Natural killer cell (primary cell): ENCODE data around the gene OR1S1. TPM values are rescaled to one million over a fixed set of nuclear protein-coding genes. Genes with fewer than 3 reads are reported as not detected.

Experiments used
- ATAC-seq, 3 donors: fragments of 150-1000 bp in 2 of 3; fragments of 200-7000 bp in 1 of 3; cut with Tn5 transposase; 1 replicate in 1 of 3; 2 replicates in 2 of 3; pipeline ENCODE4 v1.10.0; 2021; ENCODE audit warnings: mild to moderate bottlenecking in 2 of 3, moderate library complexity in 2 of 3
- DNase-seq, 2 donors: peaks; one replicate each; pipeline versions ENCODE4 v3.0.0 to v3.0.0-alpha.2; 2013 to 2021; ENCODE audit warnings: mixed read lengths in 1 of 2
- H3K27ac ChIP-seq: one replicate; pipeline ENCODE4 v1.5.1; 2013; ENCODE audit warnings: mild to moderate bottlenecking, low read length
- H3K27me3 ChIP-seq: one replicate; pipeline ENCODE4 v1.6.1; 2013; ENCODE audit warnings: low read length; ENCODE audit not compliant: control insufficient read depth, insufficient read depth
- H3K36me3 ChIP-seq: one replicate; pipeline ENCODE4 v1.6.1; 2013; ENCODE audit warnings: low read length; ENCODE audit not compliant: control insufficient read depth, insufficient read depth
- H3K4me1 ChIP-seq: one replicate; pipeline ENCODE4 v1.6.1; 2013; ENCODE audit warnings: low read length; ENCODE audit not compliant: control insufficient read depth, insufficient read depth
- H3K4me3 ChIP-seq: one replicate; pipeline ENCODE4 v1.5.1; 2013; ENCODE audit warnings: low read length
- H3K9me3 ChIP-seq: one replicate; pipeline ENCODE4 v1.6.1; 2013; ENCODE audit warnings: low read length; ENCODE audit not compliant: control insufficient read depth, insufficient read depth
- H3K27ac Mint-ChIP-seq, 2 donors: one replicate each; pipeline ENCODE4 v1.8.0; 2022; ENCODE audit warnings: mild to moderate bottlenecking in 2 of 2, mixed read lengths in 2 of 2, moderate library complexity in 1 of 2
- H3K27me3 Mint-ChIP-seq, 2 donors: one replicate each; pipeline ENCODE4 v1.8.0; 2022; ENCODE audit warnings: low read depth in 2 of 2, mixed read lengths in 2 of 2
- H3K36me3 Mint-ChIP-seq: one replicate; pipeline ENCODE4 v1.8.0; 2022; ENCODE audit warnings: mixed read lengths
- H3K4me1 Mint-ChIP-seq, 2 donors: one replicate each; pipeline ENCODE4 v1.8.0; 2022; ENCODE audit warnings: mixed read lengths in 2 of 2
- H3K4me3 Mint-ChIP-seq: one replicate; pipeline ENCODE4 v1.8.0; 2022; ENCODE audit warnings: mild to moderate bottlenecking, moderate library complexity, mixed read lengths
- H3K9me3 Mint-ChIP-seq, 2 donors: one replicate each; pipeline ENCODE4 v1.8.0; 2022; ENCODE audit warnings: mixed read lengths in 2 of 2
- WGBS: methylation state at CpG from one replicate; pipeline ENCODE4 v1.1.7; 2013; ENCODE audit warnings: missing lambda C conversion rate; ENCODE audit not compliant: insufficient coverage; 5-methylcytosine and 5-hydroxymethylcytosine counted together
- intact Hi-C: fragments of 100-400 bp; cut with micrococcal nuclease; formaldehyde crosslinking; loops from one replicate; pipeline ENCODE4 v1.14.2; 2022
- total RNA-seq, 4 donors: library from RNA; stranded (reverse); fragments of 120-200 nt in 1 of 4; gene quantifications; one replicate each; pipeline versions ENCODE4 v1.2.3 to v1.2.4, GENCODE V29; 2013 to 2022
- TF ChIP-seq, protein P1 (sequence below): fragments of 200-600 bp; IDR thresholded peaks from one replicate; pipeline ENCODE4 v1.8.0; 2022; ENCODE audit warnings: antibody characterized with exemption

Gene OR1S1
- total RNA-seq, 3 donors from 2014 or later (not counting 1 experiment from before 2014, with no cell fraction given): not detected

DNA sequence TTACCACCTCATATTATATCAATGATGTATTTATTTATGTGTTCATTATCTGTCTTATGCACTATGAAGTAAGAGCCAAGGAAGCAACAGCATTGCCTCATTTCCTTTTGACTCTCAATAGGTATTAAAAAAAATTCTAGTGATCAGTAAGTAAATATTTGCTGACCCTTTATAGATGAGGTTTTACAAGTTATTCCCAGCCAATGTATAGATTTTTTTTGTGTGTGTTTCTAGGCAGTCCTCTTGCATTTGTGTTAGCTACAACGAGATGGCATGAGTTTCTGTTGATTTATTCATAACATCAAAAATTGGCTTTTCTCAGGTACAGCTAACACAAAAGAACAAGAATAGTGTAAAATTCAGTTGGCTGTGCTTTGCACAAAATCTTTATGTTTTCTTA, 13.2 kb upstream of the OR1S1 start:
- no peaks in the 10 kb centered on the region for H3K27me3 Mint-ChIP-seq

DNA sequence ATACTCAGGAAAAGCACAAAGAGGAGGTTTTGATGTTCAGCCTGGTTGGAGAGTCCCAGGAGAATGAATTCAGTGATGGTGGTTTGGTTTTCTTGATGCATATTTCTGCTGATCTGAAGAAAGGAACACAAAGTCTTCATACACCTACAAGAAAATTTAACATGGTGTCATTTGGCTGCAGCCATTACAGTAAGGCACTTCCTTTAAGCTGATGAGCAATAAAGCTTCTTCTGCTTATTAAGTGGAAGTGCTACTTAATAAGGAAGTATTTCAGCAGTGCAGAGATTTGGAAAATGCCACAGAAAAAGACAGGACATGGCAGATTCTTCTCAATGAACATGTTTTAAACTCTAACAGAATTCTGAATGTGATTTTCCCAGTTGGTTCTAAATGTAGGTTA, 8.5 kb upstream of the OR1S1 start, which contains the start of gene OR1S2:
Gene OR1S2, minus strand, starts transcription at position 101 of the 400 bp plus-strand sequence. Its CDS starts 0 bp downstream, at position 101.
- TF ChIP-seq, protein P1, sequence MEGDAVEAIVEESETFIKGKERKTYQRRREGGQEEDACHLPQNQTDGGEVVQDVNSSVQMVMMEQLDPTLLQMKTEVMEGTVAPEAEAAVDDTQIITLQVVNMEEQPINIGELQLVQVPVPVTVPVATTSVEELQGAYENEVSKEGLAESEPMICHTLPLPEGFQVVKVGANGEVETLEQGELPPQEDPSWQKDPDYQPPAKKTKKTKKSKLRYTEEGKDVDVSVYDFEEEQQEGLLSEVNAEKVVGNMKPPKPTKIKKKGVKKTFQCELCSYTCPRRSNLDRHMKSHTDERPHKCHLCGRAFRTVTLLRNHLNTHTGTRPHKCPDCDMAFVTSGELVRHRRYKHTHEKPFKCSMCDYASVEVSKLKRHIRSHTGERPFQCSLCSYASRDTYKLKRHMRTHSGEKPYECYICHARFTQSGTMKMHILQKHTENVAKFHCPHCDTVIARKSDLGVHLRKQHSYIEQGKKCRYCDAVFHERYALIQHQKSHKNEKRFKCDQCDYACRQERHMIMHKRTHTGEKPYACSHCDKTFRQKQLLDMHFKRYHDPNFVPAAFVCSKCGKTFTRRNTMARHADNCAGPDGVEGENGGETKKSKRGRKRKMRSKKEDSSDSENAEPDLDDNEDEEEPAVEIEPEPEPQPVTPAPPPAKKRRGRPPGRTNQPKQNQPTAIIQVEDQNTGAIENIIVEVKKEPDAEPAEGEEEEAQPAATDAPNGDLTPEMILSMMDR: no peak
- Histone ChIP-seq H3K36me3 (no peaks in the 10 kb centered on the region), H3K27me3 (peaks cover 3% of the 10 kb centered on the region), H3K4me1 (no peaks in the 10 kb centered on the region), H3K27ac (no peak within 1 kb of the TSS), H3K9me3 (no peaks in the 10 kb centered on the region), H3K4me3 (no peak within 1 kb of the TSS)
- no peaks in the 10 kb centered on the region for H3K4me1 Mint-ChIP-seq
- no peaks in the 10 kb centered on the region for H3K36me3 Mint-ChIP-seq
- H3K9me3 Mint-ChIP-seq: peaks cover 3 to 9% of the 10 kb centered on the region in 2 donors
- DNase-seq (no peak), ATAC-seq (no peak)
- no peak within 1 kb of the TSS for H3K4me3 Mint-ChIP-seq
- intact Hi-C loops: no loop called here
- no peak within 1 kb of the TSS for H3K27ac Mint-ChIP-seq
- H3K27me3 Mint-ChIP-seq: no peaks in the 10 kb centered on the region

More for the DNA sequence above, 13.2 kb upstream of the OR1S1 start:
- H3K4me1 Mint-ChIP-seq: no peaks in the 10 kb centered on the region
- intact Hi-C loops: no loop called here
- H3K36me3 Mint-ChIP-seq: no peaks in the 10 kb centered on the region
- Histone ChIP-seq H3K4me3 (no peak overlapping the region), H3K27ac (no peak overlapping the region), H3K4me1 (no peaks in the 10 kb centered on the region), H3K27me3 (peaks cover under 1% of the 10 kb centered on the region), H3K36me3 (no peaks in the 10 kb centered on the region), H3K9me3 (no peaks in the 10 kb centered on the region)
- H3K9me3 Mint-ChIP-seq: peaks cover 5 to 9% of the 10 kb centered on the region in 2 donors
- ATAC-seq (no peak), DNase-seq (no peak)
- TF ChIP-seq, protein P1: no peak
- no peak overlapping the region for H3K27ac Mint-ChIP-seq
- WGBS: 67% methylated on average over 1 of the region's 1 CpG
- H3K4me3 Mint-ChIP-seq: no peak overlapping the region

DNA sequence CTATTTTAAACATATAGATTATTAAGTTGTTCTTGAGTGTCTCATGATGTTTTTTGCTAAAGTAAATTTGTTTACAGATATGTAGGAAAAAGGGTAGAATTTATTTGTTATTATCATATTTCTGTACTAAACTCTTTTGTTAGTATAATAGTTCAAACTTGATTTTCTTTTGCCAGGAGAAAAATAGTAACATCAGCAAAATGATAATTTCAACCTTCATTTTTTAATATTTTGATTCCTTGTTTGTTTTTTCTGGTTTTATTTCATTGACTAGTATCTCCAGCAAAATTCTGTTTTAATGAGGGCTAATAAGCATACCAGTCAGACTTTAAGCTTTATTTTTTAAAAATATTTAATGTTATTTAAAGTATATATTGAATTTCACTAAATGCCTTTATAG, 4.0 kb downstream of the OR1S1 start:
- Mint-ChIP-seq H3K27ac (no peak overlapping the region), H3K36me3 (no peaks in the 10 kb centered on the region), H3K9me3 (peaks cover 0 to 3% of the 10 kb centered on the region in 2 donors), H3K4me1 (no peaks in the 10 kb centered on the region), H3K4me3 (no peak overlapping the region), H3K27me3 (peaks cover 0 to 6% of the 10 kb centered on the region in 2 donors)
- intact Hi-C loops: loop anchor here (10.0 kb wide), 1 partner anchor 62 kb away; no protein-coding TSS in a partner anchor
- Histone ChIP-seq H3K27me3 (no peaks in the 10 kb centered on the region), H3K9me3 (no peaks in the 10 kb centered on the region), H3K27ac (no peak overlapping the region), H3K36me3 (no peaks in the 10 kb centered on the region), H3K4me3 (no peak overlapping the region), H3K4me1 (no peaks in the 10 kb centered on the region)
- TF ChIP-seq, protein P1: no peak
- ATAC-seq (no peak), DNase-seq (no peak)

DNA sequence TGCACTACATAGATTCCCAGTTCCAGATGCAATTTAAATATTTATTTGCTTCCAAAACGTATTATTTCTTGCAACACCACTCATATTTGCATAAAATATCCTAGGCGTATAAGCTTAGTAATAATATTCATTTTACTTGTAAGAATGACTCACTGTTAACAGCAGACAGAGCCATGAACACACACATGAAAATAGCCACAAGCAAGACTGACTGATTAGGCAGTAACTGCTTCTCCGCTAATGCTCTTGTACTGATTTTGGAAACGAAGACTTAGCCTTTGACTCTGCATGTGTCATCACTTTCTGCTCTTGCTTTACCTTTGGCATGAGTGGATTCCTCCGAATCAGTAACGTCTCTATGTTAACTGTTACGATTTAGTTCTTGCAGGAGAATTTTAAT, 10.2 kb downstream of the OR1S1 start:
- Mint-ChIP-seq H3K9me3 (no peaks in the 10 kb centered on the region), H3K27ac (no peak overlapping the region), H3K27me3 (no peaks in the 10 kb centered on the region), H3K4me3 (no peak overlapping the region), H3K4me1 (no peaks in the 10 kb centered on the region), H3K36me3 (no peaks in the 10 kb centered on the region)
- TF ChIP-seq, protein P1: no peak
- Histone ChIP-seq H3K9me3 (no peaks in the 10 kb centered on the region), H3K36me3 (no peaks in the 10 kb centered on the region), H3K4me3 (no peak overlapping the region), H3K27ac (no peak overlapping the region), H3K4me1 (no peaks in the 10 kb centered on the region), H3K27me3 (no peaks in the 10 kb centered on the region)
- WGBS: 77% methylated on average over 4 of the region's 7 CpGs
- no peak for ATAC-seq
- intact Hi-C loops: no loop called here
- DNase-seq: no peak
